Choroid plexus epithelial cell (primary cell): ENCODE results near the gene CDK14.

ENCODE experiments used
- DNase-seq: peaks from one replicate; pipeline ENCODE4 v3.0.0-alpha.2; 2010; ENCODE audit warnings: low read depth
- H3K4me3 ChIP-seq: 2 replicates; pipeline ENCODE4 v1.5.1; 2011; ENCODE audit warnings: low read depth, mild to moderate bottlenecking, control low read depth, low read length, moderate library complexity
- CTCF ChIP-seq: conservative IDR thresholded peaks from 2 replicates; pipeline ENCODE4 v1.5.1; 2011; ENCODE audit warnings: low read depth, mild to moderate bottlenecking, control low read depth, inconsistent platforms, low read length, moderate library complexity

The CDK14 gene

GRCh38 chr7:90758933-90759562 lies 162.9 kb downstream of the CDK14 start:
- H3K4me3 ChIP-seq: no peak overlapping the region
- no peak for TF ChIP-seq CTCF
- DNase-seq: no peak

GRCh38 chr7:90759710-90760109 lies 163.6 kb downstream of the CDK14 start:
- H3K4me3 ChIP-seq: no peak overlapping the region
- TF ChIP-seq CTCF: no peak
- no peak for DNase-seq

- DNase-seq: no peak
- TF ChIP-seq CTCF: no peak
- no peak overlapping the region for H3K4me3 ChIP-seq
Observed at GRCh38 chr7:90760892-90761291, 164.8 kb downstream of the CDK14 start.

- DNase-seq: no peak
- no peak for TF ChIP-seq CTCF
Observed at GRCh38 chr7:90761584-90761983, 165.5 kb downstream of the CDK14 start.

GRCh38 chr7:90763108-90763507 lies 167.0 kb downstream of the CDK14 start:
- no peak for DNase-seq
- no peak for TF ChIP-seq CTCF
- H3K4me3 ChIP-seq: no peak overlapping the region

More at GRCh38 chr7:90761584-90761983, 165.5 kb downstream of the CDK14 start:
- no peak overlapping the region for H3K4me3 ChIP-seq

GRCh38 chr7:90764848-90765570 lies 168.9 kb downstream of the CDK14 start:
- DNase-seq: no peak
- TF ChIP-seq CTCF: no peak
- H3K4me3 ChIP-seq: no peak overlapping the region
